Activated B cell treated with CpG ODN at 0.5 μM for 24 hours (primary cell): ENCODE data around the gene NCKAP5. TPM values are rescaled to one million over a fixed set of nuclear protein-coding genes. Genes with fewer than 3 reads are reported as not detected.

ENCODE experiments used
- ATAC-seq: fragments of 200-7000 bp; cut with Tn5 transposase; one replicate; pipeline ENCODE4 v1.10.0; 2021; ENCODE audit warnings: low read depth, mild to moderate bottlenecking, moderate library complexity
- CTCF ChIA-PET: fragments of 350-600 bp; sonication (Branson Sonifier 250); formaldehyde crosslinking; loops from one replicate; lab custom pipeline; 2021; ENCODE audit warnings: antibody characterized with exemption; lab: Charles Lee
- POLR2A ChIA-PET: fragments of 350-600 bp; sonication (Branson Sonifier 250); formaldehyde crosslinking; loops from one replicate; lab custom pipeline; 2021; ENCODE audit warnings: antibody characterized with exemption; lab: Charles Lee
- DNase-seq: peaks from one replicate; pipeline ENCODE4 v3.0.0; 2022
- H3K27ac Mint-ChIP-seq: one replicate; pipeline ENCODE4 v1.8.0; 2020; ENCODE audit warnings: mixed read lengths
- H3K27me3 Mint-ChIP-seq: one replicate; pipeline ENCODE4 v1.8.0; 2021; ENCODE audit warnings: mixed read lengths
- H3K36me3 Mint-ChIP-seq: one replicate; pipeline ENCODE4 v1.8.0; 2021; ENCODE audit warnings: low read depth, mixed read lengths
- H3K4me1 Mint-ChIP-seq: one replicate; pipeline ENCODE4 v1.8.0; 2021; ENCODE audit warnings: mixed read lengths
- H3K4me3 Mint-ChIP-seq: one replicate; pipeline ENCODE4 v1.8.0; 2020; ENCODE audit warnings: mild to moderate bottlenecking, mixed read lengths
- H3K9me3 Mint-ChIP-seq: one replicate; pipeline ENCODE4 v1.8.0; 2020; ENCODE audit warnings: mixed read lengths
- CTCF ChIP-seq: fragments of 200-600 bp; IDR thresholded peaks from one replicate; pipeline ENCODE4 v1.8.0; 2022; ENCODE audit warnings: antibody characterized with exemption, mild to moderate bottlenecking
- intact Hi-C: fragments of 100-400 bp; cut with micrococcal nuclease; formaldehyde crosslinking; loops from one replicate; pipeline ENCODE4 v1.15.1; 2024
- total RNA-seq: library from RNA; stranded (reverse); gene quantifications from 2 replicates; pipeline ENCODE4 v1.2.3, GENCODE V29; 2022

The NCKAP5 gene
- total RNA-seq, 1 donor from 2014 or later: not detected

- intact Hi-C loops: no loop called here
- Mint-ChIP-seq H3K27me3 (no peaks in the 10 kb centered on the region), H3K4me1 (no peaks in the 10 kb centered on the region), H3K36me3 (no peaks in the 10 kb centered on the region), H3K27ac (no peak overlapping the region), H3K4me3 (no peak overlapping the region), H3K9me3 (no peaks in the 10 kb centered on the region)
- CTCF ChIA-PET: interaction anchor here (1.3 kb wide), 1 partner anchor 15 kb away, joined by 3 read pairs; no protein-coding TSS in a partner anchor
- POLR2A ChIA-PET: no interaction called here
- ATAC-seq (no peak), DNase-seq (no peak)
- TF ChIP-seq CTCF: no peak
These were observed 56.1 kb downstream of the NCKAP5 start for GRCh38 chr2:133512121-133512520.

DNA sequence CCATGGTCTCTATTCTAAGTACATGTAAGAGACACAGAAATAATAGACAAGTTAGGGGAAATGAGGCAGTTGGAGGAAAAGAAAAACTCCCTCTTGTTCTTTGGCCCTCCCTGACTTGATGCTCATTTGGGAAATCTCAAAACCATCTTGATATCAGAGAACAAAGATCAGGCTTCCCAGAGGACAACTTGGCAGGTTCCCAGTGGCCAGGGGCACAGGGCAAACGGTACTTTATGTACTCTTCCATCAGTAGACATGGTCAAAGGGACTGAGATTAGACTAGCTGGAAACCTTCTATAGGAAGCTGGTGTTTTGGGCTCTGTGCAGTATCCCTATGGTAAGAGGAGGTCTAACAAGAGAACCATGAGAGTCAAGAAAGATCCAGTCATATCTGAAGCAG is 56.6 kb downstream of the NCKAP5 start:
- DNase-seq (no peak), ATAC-seq (no peak)
- Mint-ChIP-seq H3K27me3 (no peaks in the 10 kb centered on the region), H3K4me3 (no peak overlapping the region), H3K36me3 (no peaks in the 10 kb centered on the region), H3K9me3 (no peaks in the 10 kb centered on the region), H3K27ac (no peak overlapping the region), H3K4me1 (no peaks in the 10 kb centered on the region)
- intact Hi-C loops: no loop called here
- no peak for TF ChIP-seq CTCF
- ChIA-PET POLR2A (no interaction called here), CTCF (no interaction called here)

DNA sequence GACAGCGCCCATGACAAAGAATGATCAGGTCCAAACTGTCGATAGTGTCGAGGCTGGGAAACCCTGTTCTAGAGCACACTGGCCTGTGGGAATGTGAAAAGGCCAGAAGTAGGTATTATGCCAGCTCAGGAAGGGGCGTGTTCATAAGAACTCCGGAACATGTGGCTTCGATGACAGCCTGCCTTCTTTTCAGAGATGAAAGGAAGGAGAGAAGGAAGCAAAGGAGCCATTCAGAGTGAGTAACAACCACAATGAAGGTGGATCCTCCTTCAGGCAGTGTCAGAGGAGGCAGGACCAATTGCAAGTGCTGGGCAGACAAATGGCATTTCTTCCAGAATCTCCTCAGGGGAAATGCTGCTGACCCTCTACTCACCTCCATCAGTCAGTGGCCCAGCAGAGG is 58.5 kb downstream of the NCKAP5 start:
- ChIA-PET POLR2A (no interaction called here), CTCF (no interaction called here)
- no peaks in the 10 kb centered on the region for H3K9me3 Mint-ChIP-seq
- no peaks in the 10 kb centered on the region for H3K4me1 Mint-ChIP-seq
- TF ChIP-seq CTCF: no peak
- no peak overlapping the region for H3K27ac Mint-ChIP-seq
- no peak for DNase-seq
- no peak for ATAC-seq
- intact Hi-C loops: no loop called here
- H3K36me3 Mint-ChIP-seq: no peaks in the 10 kb centered on the region
- no peaks in the 10 kb centered on the region for H3K27me3 Mint-ChIP-seq
- H3K4me3 Mint-ChIP-seq: no peak overlapping the region

- ChIA-PET CTCF (no interaction called here), POLR2A (no interaction called here)
- Mint-ChIP-seq H3K4me3 (no peak overlapping the region), H3K9me3 (no peaks in the 10 kb centered on the region), H3K4me1 (no peaks in the 10 kb centered on the region), H3K36me3 (no peaks in the 10 kb centered on the region), H3K27ac (no peak overlapping the region), H3K27me3 (no peaks in the 10 kb centered on the region)
- DNase-seq (no peak), ATAC-seq (no peak)
- intact Hi-C loops: no loop called here
- no peak for TF ChIP-seq CTCF
These were observed 59.6 kb downstream of the NCKAP5 start for GRCh38 chr2:133508546-133509165.

- DNase-seq (no peak), ATAC-seq (no peak)
- ChIA-PET POLR2A (no interaction called here), CTCF (no interaction called here)
- Mint-ChIP-seq H3K27ac (no peak overlapping the region), H3K4me1 (no peaks in the 10 kb centered on the region), H3K27me3 (no peaks in the 10 kb centered on the region), H3K36me3 (no peaks in the 10 kb centered on the region), H3K9me3 (no peaks in the 10 kb centered on the region), H3K4me3 (no peak overlapping the region)
- TF ChIP-seq CTCF: no peak
- intact Hi-C loops: no loop called here
These were observed 61.3 kb downstream of the NCKAP5 start for GRCh38 chr2:133506996-133507395.
